Glutamatergic neuron (in vitro differentiated cells): Measurements from ENCODE around the gene INAFM2. TPM values are rescaled to one million over a fixed set of nuclear protein-coding genes. Genes with fewer than 3 reads are reported as not detected.

Experiments
- DNase-seq: peaks from one replicate; pipeline ENCODE4 v3.0.0; 2022
- H3K27ac Mint-ChIP-seq: one replicate; pipeline ENCODE4 v1.8.0; 2020; ENCODE audit warnings: mild to moderate bottlenecking, mixed read lengths, inconsistent platforms; ENCODE audit not compliant: unreplicated experiment
- H3K27me3 Mint-ChIP-seq: one replicate; pipeline ENCODE4 v1.8.0; 2020; ENCODE audit warnings: mild to moderate bottlenecking, moderate library complexity, mixed read lengths, inconsistent platforms; ENCODE audit not compliant: unreplicated experiment
- H3K36me3 Mint-ChIP-seq: one replicate; pipeline ENCODE4 v1.8.0; 2020; ENCODE audit warnings: mild to moderate bottlenecking, mixed read lengths, inconsistent platforms; ENCODE audit not compliant: unreplicated experiment
- H3K4me1 Mint-ChIP-seq: one replicate; pipeline ENCODE4 v1.8.0; 2020; ENCODE audit warnings: mild to moderate bottlenecking, low read depth, mixed read lengths, inconsistent platforms; ENCODE audit not compliant: unreplicated experiment
- H3K4me3 Mint-ChIP-seq: one replicate; pipeline ENCODE4 v1.8.0; 2020; ENCODE audit warnings: mild to moderate bottlenecking, mixed read lengths, inconsistent platforms; ENCODE audit not compliant: unreplicated experiment
- H3K9me3 Mint-ChIP-seq: one replicate; pipeline ENCODE4 v1.8.0; 2020; ENCODE audit warnings: mild to moderate bottlenecking, moderate library complexity, mixed read lengths, inconsistent platforms; ENCODE audit not compliant: unreplicated experiment
- total RNA-seq: library from RNA; stranded (reverse); fragmentation: NEBNext Ultra II Directional; extraction: Animal tissue kit (Norgen Biotek cat#: 25700); gene quantifications from one replicate; pipeline ENCODE4 v1.2.1, GENCODE V29; 2021; ENCODE audit not compliant: unreplicated experiment
- TF ChIP-seq, protein P1 (sequence below): fragments of 200-600 bp; sonication (generic); IDR thresholded peaks from one replicate; pipeline ENCODE4 v1.5.0; 2021; ENCODE audit not compliant: partially characterized antibody, unreplicated experiment

INAFM2 gene
- total RNA-seq, 1 donor from 2014 or later: 15.9 TPM

DNA sequence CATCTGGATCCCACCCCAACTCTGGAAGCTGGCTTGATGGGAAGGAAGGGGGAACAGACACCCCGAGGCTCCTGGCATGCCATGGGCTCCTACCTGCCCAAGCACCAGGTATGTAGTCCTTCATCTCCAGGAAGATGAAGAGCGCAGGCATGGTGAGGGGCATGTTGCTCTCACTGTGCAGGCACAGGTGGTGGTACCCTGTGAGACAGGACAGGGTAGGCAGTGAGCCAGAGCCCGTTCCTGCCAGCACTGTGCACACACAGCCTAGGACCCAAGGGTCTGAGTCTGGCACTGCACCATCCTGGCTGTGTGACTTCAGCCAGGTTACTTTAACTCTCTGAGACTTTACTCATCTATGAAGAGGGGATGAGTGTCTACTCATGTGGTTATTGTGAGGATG, 31.2 kb upstream of the INAFM2 start:
- no peak overlapping the region for H3K27ac Mint-ChIP-seq
- peaks cover 7% of the 10 kb centered on the region for H3K9me3 Mint-ChIP-seq
- TF ChIP-seq, protein P1, sequence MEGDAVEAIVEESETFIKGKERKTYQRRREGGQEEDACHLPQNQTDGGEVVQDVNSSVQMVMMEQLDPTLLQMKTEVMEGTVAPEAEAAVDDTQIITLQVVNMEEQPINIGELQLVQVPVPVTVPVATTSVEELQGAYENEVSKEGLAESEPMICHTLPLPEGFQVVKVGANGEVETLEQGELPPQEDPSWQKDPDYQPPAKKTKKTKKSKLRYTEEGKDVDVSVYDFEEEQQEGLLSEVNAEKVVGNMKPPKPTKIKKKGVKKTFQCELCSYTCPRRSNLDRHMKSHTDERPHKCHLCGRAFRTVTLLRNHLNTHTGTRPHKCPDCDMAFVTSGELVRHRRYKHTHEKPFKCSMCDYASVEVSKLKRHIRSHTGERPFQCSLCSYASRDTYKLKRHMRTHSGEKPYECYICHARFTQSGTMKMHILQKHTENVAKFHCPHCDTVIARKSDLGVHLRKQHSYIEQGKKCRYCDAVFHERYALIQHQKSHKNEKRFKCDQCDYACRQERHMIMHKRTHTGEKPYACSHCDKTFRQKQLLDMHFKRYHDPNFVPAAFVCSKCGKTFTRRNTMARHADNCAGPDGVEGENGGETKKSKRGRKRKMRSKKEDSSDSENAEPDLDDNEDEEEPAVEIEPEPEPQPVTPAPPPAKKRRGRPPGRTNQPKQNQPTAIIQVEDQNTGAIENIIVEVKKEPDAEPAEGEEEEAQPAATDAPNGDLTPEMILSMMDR: no peak
- peaks cover 3% of the 10 kb centered on the region for H3K4me1 Mint-ChIP-seq
- DNase-seq: no peak
- no peaks in the 10 kb centered on the region for H3K36me3 Mint-ChIP-seq
- H3K27me3 Mint-ChIP-seq: peaks cover 19% of the 10 kb centered on the region
- H3K4me3 Mint-ChIP-seq: no peak overlapping the region

DNA sequence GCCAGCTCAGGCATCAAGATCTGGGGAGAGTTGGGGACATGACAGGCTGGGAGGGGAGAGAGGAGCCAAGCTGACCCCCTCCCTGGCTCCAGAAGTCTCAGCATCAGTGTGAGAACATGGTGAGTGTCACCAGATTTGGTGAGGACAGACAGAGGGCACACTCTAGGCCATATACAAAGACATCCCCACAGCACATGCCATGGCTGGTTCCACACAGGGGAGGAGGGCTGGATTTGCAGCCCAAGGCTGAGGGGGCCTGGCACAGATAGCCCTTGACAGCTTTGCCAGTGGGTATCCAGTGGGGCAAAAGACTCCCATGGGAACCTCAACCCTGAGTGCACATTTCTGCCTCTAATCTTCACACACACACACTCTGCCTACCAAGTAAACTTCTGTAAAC, 30.5 kb upstream of the INAFM2 start:
- TF ChIP-seq, protein P1: no peak

DNA sequence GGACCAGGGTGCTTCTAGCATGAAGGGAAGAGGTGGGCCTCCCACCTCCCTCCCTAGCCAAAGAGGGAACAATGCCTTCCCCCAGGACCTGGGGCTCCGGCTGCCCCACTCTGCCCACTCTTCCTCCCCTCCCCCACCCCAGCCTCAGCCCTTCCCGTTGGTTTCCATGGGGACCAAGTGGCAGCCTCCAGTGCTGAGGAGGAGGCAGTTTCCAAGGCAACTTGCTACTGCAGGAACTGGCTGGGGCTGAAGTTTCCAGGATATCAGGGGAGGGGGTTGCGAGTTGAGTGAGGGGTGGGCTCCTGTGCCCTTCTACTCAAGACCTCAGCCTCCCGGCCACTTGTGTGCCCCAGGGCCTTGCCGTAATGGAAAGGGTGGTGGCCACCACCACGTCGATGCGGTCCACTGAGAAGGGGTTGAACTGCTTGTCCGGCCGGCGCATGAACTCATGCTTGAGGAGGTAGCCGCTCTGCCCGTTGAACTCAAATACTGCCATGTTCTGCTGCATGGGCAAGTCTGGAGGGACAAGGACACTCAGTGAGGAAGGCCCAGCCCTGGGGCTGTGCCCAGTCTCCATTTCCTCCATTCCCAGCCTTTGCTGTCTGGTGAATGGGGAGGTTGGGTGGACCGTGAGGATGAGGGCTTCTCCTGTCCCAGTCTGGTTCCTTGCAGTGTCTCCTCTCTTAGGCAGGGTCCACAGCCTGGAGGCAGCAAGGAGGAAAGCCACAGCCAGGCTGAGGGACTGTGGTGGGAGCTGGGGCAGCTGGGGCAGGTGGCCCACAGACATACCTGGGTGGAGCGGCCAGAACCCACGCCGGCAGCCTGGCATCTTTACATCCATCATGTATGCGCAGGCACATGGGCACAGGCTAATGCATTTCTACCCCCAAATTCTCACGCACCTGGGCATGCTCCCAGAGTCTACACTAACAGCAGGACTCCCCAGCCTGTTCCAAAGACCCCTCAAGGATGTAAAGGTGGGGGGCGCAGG, 29.3 kb upstream of the INAFM2 start:
- Mint-ChIP-seq H3K9me3 (peaks cover 5% of the 10 kb centered on the region), H3K27me3 (peaks cover 18% of the 10 kb centered on the region), H3K4me3 (no peak overlapping the region), H3K27ac (no peak overlapping the region), H3K36me3 (peaks cover 2% of the 10 kb centered on the region), H3K4me1 (peaks cover 3% of the 10 kb centered on the region)
- no peak for DNase-seq
- TF ChIP-seq, protein P1: no peak

More for the DNA sequence above, 30.5 kb upstream of the INAFM2 start:
- no peaks in the 10 kb centered on the region for H3K36me3 Mint-ChIP-seq
- peaks cover 7% of the 10 kb centered on the region for H3K9me3 Mint-ChIP-seq
- DNase-seq: no peak
- no peak overlapping the region for H3K4me3 Mint-ChIP-seq
- peaks cover 3% of the 10 kb centered on the region for H3K4me1 Mint-ChIP-seq
- peaks cover 19% of the 10 kb centered on the region for H3K27me3 Mint-ChIP-seq
- H3K27ac Mint-ChIP-seq: no peak overlapping the region

DNA sequence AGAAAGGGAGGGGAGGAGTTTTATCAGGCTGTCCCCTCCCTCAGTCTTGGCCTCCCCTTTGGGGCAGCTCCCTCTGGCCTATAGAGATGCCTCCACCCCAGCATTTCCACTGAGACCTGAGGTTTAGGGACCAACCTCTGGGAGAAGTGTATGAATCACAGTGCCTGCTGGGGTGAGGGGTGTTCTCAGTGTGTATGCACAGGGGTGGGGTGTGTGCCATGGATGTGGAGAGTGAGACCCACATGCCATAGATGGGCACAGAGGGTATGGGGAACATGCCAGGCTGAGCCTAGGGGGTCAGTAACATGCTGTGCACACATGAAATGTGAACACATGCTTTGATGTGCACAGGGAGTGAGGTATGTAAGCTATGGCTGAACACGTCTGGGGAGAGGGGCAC, 28.2 kb upstream of the INAFM2 start:
- peaks cover 8% of the 10 kb centered on the region for H3K36me3 Mint-ChIP-seq
- peaks cover 6% of the 10 kb centered on the region for H3K9me3 Mint-ChIP-seq
- H3K4me3 Mint-ChIP-seq: no peak overlapping the region
- no peak for DNase-seq
- peaks cover 12% of the 10 kb centered on the region for H3K27me3 Mint-ChIP-seq
- H3K4me1 Mint-ChIP-seq: peaks cover 3% of the 10 kb centered on the region
- TF ChIP-seq, protein P1: no peak
- no peak overlapping the region for H3K27ac Mint-ChIP-seq
